Fibroblast of skin of right quadriceps (primary cell): ENCODE measurements around the gene ISG15.
A peak's percentile ranks its signal among the peaks of the same experiment; 100 is the strongest.
"Not testable (repeated sequence)": the region's sequence is repeated elsewhere in the genome, so short reads cannot be mapped to it uniquely, and the experiment has no call there.

Experiments
- DNase-seq: peaks from one replicate; pipeline ENCODE4 v3.0.0-alpha.2; 2013

Gene ISG15

DNA sequence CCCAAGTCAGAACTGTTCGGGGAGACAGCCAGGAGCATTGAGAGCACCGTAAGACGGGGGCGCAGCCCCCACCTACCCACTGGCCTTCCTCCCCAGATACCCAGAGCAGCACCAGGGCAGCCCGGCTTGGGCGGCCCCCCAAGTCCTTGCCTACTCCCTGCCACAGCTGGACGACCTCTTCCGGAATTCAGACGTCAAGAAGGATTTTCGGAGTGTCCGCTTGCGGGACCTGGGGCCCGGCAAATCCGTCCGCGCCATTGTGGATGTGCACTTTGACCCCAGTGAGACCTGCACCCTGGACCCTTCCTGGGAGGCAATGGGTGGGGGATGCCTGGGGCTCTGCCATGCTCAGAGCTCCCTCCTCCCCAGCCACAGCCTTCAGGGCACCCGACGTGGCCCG lies 34.1 kb downstream of the ISG15 start:
- no peak for DNase-seq

DNA sequence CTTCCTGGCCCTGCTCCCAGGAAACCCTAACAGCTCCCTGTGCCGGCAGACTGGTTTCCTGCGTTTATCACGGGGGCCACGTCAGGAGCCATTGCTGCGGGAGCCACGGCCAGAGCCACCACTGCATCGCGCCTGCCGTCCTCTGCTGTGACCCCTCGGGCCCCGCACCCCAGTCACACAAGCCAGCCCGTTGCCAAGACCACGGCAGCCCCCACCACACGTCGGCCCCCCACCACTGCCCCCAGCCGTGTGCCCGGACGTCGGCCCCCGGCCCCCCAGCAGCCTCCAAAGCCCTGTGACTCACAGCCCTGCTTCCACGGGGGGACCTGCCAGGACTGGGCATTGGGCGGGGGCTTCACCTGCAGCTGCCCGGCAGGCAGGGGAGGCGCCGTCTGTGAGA lies 34.7 kb downstream of the ISG15 start:
- DNase-seq: no peak

DNA sequence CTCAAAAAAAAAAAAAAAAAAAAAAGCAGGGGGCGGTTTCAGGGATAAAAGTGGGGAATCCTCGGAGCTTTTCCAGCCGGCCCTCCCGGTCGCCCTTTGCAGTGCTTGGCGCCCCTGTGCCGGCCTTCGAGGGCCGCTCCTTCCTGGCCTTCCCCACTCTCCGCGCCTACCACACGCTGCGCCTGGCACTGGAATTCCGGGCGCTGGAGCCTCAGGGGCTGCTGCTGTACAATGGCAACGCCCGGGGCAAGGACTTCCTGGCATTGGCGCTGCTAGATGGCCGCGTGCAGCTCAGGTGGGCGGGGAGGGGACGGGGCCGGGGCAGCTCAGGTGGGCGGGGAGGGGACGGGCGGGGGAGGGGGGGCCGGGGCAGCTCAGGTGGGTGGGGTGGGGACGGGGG lies 35.5 kb downstream of the ISG15 start:
- no peak for DNase-seq

DNA sequence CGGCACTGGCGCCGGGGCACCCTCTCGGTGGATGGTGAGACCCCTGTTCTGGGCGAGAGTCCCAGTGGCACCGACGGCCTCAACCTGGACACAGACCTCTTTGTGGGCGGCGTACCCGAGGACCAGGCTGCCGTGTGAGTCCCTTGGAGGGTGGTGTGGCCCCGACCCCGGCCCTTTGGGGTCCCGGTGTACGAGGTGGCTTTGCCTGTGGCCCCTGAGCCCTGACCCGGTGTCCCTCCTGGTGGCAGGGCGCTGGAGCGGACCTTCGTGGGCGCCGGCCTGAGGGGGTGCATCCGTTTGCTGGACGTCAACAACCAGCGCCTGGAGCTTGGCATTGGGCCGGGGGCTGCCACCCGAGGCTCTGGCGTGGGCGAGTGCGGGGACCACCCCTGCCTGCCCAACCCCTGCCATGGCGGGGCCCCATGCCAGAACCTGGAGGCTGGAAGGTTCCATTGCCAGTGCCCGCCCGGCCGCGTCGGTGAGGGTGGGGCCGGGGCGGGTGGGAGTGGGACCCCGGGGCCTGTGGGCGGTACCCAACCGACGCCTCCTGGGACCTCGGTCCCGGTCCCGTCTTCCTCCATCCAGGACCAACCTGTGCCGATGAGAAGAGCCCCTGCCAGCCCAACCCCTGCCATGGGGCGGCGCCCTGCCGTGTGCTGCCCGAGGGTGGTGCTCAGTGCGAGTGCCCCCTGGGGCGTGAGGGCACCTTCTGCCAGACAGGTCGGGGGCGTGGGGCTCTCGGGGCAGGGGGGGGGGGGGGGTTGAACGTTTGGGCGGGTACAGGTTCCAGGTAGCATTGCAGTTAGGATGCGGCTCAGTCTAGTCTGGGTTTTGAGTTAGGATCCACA lies 36.2 kb downstream of the ISG15 start:
- no peak for DNase-seq

DNA sequence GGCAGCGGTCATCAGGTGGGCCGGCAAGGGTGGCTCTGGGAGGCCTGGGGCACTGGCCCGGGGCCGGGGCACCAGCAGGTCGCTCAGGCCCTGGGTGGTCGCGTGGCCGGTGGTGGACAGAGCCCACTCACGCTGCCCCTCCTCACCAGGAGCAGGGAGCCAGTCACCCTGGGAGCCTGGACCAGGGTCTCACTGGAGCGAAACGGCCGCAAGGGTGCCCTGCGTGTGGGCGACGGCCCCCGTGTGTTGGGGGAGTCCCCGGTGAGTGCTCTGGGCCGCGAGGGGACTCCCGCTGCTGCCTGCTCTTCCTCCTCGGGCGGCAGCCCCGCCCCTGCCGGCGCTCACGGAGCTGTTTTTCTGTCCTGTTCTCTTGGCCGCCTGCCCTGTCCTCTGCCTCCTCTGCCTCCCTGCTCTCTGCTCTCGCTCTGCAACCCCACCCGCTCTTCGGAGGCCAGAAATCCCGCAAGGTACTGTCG lies 37.3 kb downstream of the ISG15 start:
- DNase-seq: no peak

DNA sequence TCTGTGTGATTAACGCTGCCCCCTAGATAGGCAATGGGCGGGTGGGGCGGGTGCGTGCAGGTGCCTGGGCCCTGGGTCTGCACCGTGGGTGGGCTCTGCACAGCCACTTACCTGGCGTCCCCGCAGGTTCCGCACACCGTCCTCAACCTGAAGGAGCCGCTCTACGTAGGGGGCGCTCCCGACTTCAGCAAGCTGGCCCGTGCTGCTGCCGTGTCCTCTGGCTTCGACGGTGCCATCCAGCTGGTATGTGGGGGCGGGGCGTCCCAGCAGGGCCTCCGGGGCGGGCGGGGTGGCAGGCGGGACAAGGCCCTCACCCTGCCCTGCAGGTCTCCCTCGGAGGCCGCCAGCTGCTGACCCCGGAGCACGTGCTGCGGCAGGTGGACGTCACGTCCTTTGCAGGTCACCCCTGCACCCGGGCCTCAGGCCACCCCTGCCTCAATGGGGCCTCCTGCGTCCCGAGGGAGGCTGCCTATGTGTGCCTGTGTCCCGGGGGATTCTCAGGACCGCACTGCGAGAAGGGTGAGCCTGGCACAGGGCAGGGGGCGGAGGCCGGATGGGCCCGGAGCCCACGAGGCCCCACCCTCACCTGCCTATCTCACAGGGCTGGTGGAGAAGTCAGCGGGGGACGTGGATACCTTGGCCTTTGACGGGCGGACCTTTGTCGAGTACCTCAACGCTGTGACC lies 38.0 kb downstream of the ISG15 start:
- no peak for DNase-seq

DNA sequence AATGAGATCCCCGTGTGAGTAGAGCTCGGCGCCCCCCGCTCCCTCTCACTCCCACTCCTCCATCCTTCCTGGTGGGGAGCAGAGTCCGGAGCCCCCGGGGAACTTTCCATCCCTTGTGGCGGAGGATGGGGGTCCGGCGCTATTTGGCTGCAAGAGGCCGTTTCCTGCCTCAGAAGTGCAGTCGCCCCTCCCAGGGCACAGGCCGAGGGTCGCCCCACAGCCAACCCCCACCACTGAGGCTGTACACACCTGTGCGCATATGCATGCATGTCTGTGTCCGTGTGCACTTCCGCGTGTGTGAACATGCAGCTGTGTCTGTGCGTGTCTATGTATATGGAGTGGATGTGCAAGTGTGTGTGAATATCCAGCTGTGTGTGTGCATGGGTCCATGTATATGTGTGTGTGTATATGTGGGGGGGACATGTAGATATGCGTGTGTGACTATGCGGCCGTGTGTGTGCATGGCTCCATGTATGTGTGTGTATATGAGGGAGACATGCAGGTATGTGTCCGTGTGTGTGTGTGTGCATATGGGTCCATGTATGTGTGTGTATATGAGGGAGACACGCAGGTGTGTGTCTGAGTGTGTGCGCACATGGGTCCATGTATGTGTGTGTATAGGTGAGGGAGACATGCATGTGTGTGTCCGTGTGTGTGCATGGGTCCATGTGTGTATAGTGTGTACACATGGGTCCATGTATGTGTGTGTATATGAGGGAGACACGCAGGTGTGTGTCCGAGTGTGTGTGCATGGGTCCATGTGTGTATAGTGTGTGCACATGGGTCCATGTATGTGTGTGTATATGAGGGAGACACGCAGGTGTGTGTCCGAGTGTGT lies 38.9 kb downstream of the ISG15 start:
- DNase-seq: no peak

DNA sequence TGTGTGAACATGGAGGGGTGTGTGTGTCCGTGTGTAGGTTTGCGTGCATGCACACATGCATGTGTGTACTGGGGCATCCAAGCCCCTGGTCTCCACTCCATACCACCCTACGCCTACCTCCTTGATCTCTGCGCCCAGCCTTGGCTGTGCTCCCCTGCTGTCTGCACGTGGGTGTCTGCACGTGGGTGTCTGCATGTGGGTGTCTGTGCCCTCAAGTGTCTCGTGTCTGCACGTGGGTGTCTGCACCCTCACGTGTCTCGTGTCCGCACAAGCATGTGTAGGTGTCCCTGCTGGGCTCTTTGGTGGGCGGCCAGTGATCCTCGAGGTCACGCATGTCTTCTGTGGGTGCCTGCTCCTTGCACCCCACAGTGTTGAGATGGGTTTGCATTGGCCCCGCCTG lies 39.7 kb downstream of the ISG15 start:
- DNase-seq: no peak

DNA sequence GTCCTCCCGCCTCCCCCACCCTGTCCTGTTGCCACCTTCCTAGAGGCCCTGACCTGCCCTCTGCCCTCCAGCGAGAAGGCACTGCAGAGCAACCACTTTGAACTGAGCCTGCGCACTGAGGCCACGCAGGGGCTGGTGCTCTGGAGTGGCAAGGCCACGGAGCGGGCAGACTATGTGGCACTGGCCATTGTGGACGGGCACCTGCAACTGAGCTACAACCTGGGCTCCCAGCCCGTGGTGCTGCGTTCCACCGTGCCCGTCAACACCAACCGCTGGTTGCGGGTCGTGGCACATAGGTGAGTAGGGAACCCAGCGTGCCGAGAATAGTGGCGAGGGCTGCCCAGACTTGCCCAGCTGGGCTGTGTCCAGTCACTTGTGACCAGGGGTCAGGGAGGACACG lies 40.4 kb downstream of the ISG15 start:
- no peak for DNase-seq

DNA sequence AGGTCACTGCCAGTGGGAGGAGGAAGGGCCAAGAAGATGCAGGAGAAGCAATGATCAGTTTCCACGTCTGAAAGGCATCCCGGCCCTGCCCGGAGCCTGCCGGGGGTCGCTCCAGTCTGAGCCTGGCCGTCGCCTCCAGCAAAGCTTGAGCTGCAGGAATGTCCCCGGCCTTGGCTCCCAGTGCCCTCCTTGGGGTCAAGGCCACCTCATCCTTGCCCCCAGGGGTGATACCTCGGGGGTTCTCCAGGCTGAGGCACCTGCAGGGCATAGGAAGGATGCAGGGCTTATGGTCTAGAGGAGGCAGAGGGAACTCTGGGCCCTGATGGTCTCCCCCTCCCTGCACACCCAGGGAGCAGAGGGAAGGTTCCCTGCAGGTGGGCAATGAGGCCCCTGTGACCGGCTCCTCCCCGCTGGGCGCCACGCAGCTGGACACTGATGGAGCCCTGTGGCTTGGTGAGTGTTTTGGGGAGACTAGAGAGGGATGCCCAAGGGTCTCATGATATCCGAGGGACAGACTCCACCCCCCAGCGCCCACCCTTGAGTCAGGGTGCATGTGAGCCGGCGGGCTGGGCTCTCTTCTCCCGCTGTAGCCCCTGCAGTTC lies 40.9 kb downstream of the ISG15 start:
- no peak for DNase-seq

DNA sequence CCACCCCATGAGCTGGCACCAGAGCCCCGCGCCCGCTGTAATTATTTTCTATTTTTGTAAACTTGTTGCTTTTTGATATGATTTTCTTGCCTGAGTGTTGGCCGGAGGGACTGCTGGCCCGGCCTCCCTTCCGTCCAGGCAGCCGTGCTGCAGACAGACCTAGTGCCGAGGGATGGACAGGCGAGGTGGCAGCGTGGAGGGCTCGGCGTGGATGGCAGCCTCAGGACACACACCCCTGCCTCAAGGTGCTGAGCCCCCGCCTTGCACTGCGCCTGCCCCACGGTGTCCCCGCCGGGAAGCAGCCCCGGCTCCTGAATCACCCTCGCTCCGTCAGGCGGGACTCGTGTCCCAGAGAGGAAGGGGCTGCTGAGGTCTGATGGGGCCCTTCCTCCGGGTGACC lies 41.7 kb downstream of the ISG15 start:
- no peak for DNase-seq

DNA sequence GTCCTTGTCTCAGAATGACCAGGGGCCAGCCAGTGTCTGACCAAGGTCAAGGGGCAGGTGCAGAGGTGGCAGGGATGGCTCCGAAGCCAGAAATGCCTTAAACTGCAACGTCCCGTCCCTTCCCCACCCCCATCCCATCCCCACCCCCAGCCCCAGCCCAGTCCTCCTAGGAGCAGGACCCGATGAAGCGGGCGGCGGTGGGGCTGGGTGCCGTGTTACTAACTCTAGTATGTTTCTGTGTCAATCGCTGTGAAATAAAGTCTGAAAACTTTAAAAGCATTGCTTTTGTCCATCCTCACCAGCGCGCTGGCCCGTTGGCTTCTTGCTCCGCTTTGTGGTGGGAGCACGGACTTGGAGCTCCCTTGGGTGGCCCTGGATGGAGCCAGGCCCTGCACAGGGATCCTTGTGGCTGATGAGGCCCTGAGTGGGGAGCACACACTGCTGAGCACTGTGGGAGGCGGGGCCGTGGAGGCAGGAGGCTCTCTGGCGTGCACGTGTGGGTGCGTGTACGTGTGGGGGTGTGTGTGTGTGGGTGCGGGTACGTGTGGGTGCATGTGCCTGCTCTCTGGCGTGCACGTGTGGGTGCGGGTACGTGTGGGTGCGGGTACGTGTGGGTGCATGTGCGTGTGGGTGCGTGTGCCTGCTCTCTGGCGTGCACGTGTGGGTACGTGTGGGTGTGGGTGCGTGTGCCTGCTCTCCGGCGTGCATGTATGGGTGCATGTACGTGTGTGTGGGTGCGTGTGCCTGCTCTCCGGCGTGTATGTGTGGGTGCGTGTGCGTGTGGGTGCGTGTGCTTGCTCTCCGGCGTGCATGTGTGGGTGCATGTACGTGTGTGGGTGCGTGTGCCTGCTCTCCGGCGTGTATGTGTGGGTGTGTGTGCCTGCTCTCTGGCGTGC lies 42.8 kb downstream of the ISG15 start:
- DNase-seq: no peak

DNA sequence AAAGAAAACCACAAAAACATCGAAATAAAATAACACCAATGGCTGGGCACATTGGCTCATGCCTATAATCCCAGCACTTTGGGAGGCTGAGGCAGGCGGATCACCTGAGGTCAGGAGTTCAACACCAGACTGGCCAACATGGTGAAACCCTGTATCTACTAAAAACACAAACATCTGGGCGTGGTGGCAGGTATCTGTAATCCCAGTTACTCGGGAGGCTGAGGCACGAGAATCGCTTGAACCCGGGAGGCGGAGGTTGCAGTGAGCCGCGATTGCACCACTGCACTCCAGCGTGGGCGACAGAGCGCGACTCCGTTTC lies 44.4 kb downstream of the ISG15 start:
- DNase-seq: not testable (repeated sequence)

DNA sequence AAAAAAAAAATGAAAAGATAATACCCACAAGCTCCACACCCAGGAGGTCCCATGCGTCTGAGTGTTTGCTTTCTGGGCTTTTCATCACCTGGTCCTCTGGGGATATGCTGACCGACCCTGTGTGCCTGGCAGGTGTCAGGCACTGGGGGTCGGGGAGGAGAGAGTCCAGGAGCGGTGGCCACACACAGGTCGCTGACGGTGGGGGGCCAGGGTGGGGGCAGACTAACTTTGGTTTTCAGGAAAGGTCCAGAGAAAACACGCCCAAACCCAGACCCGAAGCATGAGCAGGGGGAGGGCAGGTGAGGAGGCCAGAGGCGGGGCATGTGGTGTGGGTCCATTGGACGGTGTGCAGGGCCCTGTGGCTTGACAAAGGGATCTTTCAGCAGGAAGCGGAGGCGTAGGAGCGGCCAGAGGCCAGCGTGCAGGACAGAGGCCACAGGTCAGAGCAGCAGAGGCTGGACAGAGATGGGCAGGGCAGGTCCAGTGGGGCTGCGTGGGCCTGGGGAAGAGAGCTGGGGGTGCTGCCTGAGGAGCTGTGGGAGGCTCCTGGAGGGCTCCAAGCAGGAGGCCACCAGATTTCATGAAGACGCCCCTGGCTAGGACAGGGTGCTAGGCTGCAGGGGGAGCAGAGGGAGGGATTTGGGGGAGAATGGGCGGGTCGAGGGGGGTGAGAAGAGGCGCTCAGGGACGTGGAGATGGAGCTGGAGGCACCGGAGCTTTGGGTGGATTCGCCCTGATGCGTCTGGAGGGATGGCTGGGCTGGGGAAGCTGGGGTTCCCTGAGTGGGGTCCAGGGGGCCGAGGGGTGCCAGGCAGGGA lies 45.0 kb downstream of the ISG15 start:
- DNase-seq: no peak

DNA sequence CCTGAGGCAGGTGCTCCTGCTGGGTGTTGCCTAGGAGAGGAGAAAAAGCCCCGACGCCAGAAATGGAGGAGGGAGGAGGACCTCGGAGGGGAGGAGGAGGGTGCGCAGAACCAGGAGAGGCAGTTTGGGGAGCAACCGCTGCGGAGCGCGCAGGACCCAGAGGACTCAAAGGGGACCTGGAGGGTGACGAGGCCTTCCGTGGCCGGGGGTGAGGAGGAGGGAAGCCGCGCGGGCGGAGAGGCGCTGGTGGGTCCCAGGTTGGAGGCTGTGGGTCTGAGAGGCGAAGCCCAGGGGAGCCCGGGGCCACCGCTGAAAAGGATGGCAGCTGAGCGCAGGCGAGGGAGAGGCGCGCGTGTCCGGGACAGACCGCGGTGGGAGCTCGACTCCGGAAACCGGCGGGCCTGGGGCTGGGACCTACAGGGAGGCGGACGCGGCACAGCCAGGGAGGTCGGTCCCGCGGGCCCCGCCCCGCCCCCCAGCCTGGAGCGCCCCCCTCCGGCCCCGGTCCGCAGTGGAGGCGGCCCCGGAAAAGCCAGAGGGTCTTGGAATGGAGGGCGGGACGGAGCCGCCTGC lies 45.7 kb downstream of the ISG15 start:
- no peak for DNase-seq

DNA sequence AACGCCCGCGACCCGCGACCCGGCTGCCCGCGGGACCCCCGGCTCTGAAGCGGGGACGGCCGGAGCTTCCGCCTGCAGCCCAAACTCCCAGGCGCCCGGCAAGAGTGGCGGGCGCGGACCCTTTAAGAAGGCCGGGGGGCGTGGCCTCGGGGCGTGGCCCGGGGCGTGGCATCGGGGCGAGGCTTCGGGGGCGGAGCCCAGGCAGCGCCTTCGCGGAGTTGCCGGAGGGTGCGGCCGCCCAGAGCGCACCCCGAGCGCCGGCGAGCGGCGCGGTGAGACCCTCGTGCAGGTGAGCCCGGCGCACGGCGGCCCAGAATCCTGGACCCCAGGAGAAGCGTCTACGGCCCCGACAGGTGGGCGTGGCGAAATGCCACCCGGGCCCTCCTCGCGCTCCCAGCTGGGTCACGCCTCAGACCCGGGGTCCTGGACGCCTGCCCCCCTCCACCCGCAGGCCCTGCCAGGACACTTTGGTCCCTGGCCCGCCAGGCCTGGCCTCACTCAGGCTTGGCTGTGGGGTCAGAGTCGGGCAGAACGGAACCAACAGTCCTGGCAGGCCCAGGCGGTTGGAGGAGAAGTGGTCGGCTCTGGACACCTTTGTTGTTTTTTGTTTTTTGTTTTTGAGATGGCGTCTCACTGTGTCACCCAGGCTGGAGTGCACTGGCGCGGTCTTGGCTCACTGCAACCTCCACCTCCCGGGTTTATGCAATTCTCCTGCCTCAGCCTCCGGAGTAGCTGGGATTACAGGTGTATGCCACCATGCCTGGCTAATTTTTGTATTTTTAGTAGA lies 46.4 kb downstream of the ISG15 start:
- peak; percentile 72 for DNase-seq

DNA sequence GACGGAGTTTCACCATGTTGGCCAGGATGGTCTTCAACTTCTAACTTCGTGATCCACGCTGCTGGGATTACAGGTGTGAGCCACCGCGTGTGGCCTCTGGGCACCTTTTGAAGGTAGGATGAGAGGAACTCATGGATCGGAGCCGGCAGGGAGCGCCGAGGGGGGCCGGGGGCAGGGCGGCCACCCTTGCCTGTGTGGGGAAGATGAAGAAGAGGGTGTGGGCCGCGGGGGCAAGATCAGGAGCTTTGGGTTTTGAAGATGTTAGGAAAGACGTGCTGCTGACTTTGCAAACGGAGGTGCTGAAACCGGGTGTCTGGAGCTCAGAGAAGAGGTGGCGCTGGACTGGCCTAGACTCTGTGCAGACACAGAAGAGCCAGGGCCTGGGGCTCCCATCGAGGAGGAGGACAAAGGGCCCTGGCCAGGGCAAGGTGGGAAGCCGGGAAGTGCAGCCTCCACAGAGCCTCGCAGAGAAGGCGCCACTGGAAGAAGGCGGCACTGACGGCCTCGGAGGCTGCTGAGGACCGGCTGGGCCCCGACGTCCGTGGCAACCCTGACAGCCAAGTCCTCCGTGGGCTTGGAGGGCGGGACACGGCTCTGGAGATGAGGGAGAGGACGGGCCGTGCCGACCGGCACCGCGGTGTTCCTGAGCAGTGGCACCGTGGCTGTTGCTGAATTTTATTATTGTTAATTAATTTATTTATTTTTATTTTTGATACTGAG lies 47.1 kb downstream of the ISG15 start:
- no peak for DNase-seq

DNA sequence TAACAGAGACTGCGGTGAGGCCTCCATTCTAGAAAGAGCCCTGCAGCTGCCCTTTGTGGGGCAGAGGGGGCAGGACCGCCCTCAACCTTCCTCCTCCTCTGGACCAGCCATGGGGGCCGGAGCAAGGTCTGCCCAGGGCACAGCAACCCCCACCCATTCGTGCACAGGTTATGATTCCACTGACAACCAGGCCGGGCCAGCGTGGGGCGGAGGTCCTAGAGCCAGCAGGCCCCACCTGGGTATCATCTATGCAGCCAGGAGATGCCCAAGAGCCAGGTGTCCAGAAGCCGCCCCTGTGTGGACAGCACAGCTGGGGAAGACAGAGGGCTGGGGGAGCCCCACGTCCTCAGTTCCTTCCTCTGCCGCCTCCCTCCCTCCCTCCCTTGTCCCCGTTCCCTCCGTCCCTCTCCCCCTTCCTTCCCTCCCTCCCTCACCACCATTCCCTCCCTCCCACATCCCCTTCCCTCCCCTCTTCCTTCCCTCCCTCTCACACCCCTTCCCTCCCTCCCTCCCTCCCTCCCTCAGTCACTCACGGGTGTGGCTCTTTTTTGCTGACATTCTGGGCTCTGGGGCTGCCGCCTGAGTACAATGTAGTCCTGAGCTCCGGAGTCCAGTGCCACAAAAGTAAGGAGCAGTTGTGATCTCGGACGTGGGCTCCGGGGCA lies 48.5 kb downstream of the ISG15 start:
- no peak for DNase-seq
